ENCODE measurements around the gene LOXL4. TPM values are rescaled to one million over a fixed set of nuclear protein-coding genes. Genes with fewer than 3 reads are reported as not detected.

Gene LOXL4
- total and polyA plus RNA-seq, 8 donors: 2.5 to 7.0 (median 5.6) TPM

DNA sequence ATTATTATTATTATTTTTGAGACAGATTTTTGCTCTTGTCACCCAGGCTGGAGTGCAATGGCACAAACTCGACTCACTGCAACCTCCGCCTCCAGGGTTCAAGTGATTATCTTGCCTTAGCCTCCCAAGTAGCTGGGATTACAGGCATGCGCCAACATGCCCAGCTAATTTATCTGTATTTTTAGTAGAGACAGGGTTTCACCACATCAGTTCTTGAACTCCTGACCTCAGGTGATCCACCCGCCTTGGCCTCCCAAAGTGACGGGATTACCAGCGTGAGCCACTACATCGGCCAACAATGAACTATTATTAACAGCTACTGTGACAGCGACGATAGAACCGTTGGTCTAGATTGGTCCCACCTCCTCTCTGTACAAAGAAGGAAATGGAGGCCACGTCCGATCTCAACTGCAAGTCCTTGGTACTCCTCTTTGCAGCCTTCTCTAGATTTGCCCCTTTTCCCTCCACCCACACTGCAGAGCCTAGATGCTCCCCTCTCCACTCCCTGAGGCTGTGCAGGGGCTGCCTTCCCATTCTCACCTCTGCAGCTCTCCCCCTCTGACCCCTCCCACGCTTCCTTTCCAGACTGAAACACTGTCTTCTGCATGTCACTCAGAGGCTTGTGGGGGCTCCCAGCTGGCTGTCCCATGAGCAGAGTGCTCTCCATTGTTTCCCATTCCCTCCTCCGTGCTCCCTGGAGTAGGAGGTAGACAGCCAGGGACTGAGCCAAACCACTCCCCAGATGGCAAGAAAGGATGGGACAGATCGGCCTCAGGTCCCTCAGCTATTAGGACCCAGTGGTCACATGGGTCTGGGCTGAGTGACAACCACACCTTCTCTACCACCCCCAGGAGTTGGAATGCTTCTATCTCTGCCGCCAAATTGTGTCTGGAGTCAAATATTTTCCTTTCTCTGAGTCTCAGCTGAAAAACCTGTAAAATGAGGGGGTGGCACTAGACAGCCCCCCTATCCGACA lies 2.3 kb downstream of the LOXL4 start:
- peaks cover 0 to 33% of the 10 kb centered on the region in 2 donors for H3K27me3 ChIP-seq
- H3K4me3 ChIP-seq: no peak overlapping the region
- DNase-seq (no peak), ATAC-seq (no peak)
- peaks cover 15 to 26% of the 10 kb centered on the region in 2 donors for H3K4me1 ChIP-seq
- TF ChIP-seq, protein P1, sequence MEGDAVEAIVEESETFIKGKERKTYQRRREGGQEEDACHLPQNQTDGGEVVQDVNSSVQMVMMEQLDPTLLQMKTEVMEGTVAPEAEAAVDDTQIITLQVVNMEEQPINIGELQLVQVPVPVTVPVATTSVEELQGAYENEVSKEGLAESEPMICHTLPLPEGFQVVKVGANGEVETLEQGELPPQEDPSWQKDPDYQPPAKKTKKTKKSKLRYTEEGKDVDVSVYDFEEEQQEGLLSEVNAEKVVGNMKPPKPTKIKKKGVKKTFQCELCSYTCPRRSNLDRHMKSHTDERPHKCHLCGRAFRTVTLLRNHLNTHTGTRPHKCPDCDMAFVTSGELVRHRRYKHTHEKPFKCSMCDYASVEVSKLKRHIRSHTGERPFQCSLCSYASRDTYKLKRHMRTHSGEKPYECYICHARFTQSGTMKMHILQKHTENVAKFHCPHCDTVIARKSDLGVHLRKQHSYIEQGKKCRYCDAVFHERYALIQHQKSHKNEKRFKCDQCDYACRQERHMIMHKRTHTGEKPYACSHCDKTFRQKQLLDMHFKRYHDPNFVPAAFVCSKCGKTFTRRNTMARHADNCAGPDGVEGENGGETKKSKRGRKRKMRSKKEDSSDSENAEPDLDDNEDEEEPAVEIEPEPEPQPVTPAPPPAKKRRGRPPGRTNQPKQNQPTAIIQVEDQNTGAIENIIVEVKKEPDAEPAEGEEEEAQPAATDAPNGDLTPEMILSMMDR (IDR thresholded peaks at IDR 0.05): no peak
- H3K9me3 ChIP-seq: no peaks in the 10 kb centered on the region
- no peaks in the 10 kb centered on the region for H3K36me3 ChIP-seq
- intact Hi-C loops (cut with DNase I): no loop called here
- H3K27ac ChIP-seq: no peak overlapping the region

DNA sequence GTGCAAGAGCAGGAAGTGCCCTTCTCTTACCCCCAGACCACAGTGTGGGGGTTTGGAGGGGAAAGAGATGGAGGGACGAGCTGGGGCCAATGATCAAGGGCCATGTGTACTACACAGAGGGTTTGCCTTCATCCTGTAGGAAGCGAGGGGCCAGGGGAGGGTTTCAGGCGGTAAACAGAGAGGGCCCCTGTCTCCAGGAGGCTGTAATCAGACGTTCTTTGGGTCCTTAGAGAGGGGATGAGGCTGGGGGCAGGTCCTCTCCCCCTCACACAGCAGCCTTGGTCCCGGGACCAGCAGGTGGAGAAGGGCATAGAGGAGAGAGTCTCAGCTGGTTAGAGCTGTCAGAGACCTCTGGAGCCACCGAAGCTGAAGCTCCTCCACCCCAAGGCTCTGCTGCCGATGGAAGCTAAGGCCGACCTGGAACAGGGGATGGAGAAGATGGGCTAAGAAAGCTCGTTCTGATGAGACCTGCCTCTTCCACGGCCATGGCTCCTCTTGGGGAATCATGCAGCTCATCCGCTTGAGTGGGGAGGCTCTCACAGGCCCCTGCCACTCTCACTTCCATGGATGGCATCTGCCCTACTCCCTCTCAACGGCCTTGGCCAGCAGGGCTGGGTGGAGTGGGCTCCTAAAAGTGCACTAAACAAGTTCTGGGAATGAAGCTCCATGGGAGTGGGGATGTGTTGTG lies 3.5 kb downstream of the LOXL4 start:
- H3K36me3 ChIP-seq: no peaks in the 10 kb centered on the region
- ATAC-seq (no peak), DNase-seq (no peak)
- H3K4me3 ChIP-seq: no peak overlapping the region
- intact Hi-C loops (cut with DNase I): no loop called here
- H3K27ac ChIP-seq: no peak overlapping the region
- no peaks in the 10 kb centered on the region for H3K9me3 ChIP-seq
- peaks cover 10 to 33% of the 10 kb centered on the region in 2 donors for H3K4me1 ChIP-seq
- H3K27me3 ChIP-seq: peaks cover 0 to 33% of the 10 kb centered on the region in 2 donors
- TF ChIP-seq, protein P1 (IDR thresholded peaks at IDR 0.05): no peak

DNA sequence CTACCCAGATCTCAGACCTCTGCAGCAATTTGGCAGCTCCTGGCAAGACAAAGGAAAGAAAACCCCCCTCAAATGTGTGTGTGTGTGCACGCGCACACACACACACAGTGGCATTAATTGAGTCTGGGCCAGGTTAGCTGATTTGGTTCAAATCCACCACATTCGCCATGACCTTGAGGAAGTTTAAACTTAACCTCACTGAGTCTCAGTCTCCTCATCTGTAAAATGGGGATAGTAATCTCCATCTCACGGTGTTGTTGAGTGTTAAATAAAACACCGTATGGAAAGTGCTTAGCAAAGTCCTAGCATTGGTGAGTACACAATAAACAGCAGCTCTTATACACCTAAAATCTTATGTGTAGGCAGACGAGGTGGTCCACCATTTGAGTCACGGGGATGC lies 4.9 kb downstream of the LOXL4 start:
- peaks cover 0 to 22% of the 10 kb centered on the region in 2 donors for H3K27me3 ChIP-seq
- DNase-seq (no peak), ATAC-seq (no peak)
- peaks cover 0 to 28% of the 10 kb centered on the region in 2 donors for H3K4me1 ChIP-seq
- H3K4me3 ChIP-seq: no peak overlapping the region
- TF ChIP-seq, protein P1 (IDR thresholded peaks at IDR 0.05): no peak
- no peaks in the 10 kb centered on the region for H3K36me3 ChIP-seq
- no peaks in the 10 kb centered on the region for H3K9me3 ChIP-seq
- intact Hi-C loops (cut with DNase I): no loop called here
- no peak overlapping the region for H3K27ac ChIP-seq

DNA sequence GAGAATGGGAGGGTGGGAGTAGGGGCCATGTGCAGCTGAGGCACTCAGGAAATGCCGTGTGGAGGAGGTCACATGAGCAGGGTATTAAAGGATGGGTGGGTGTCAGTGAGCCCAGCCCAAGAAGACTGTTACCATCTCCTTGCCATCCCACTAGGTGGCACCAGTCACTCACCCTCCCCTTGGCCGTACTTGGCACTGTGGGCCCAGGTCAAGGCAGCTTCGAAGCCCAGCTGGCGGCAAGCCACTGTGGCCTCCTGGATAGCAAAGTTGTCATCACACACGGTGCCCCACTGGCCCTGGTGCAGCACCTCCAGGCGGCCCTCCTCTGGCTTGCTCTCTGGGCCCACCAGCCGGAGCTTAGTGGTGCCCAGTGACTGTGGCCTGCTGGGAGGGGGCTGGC lies 5.4 kb downstream of the LOXL4 start:
- H3K9me3 ChIP-seq: no peaks in the 10 kb centered on the region
- TF ChIP-seq, protein P1 (IDR thresholded peaks at IDR 0.05): peak; percentile 32 to 38
- intact Hi-C loops (cut with DNase I): no loop called here
- no peak overlapping the region for H3K27ac ChIP-seq
- no peaks in the 10 kb centered on the region for H3K36me3 ChIP-seq
- peaks cover 0 to 23% of the 10 kb centered on the region in 2 donors for H3K4me1 ChIP-seq
- peak; percentile 70 for ATAC-seq
- H3K27me3 ChIP-seq: peaks cover 0 to 17% of the 10 kb centered on the region in 2 donors
- peak in 1 of 4 donors; percentile 82 for DNase-seq
- H3K4me3 ChIP-seq: no peak overlapping the region
